Middle frontal gyrus (tissue), 1 donor: ENCODE results near the gene KDM4B.
"Not testable (repeated sequence)": the region's sequence is repeated elsewhere in the genome, so short reads cannot be mapped to it uniquely, and the experiment has no call there.

Source experiments
- DNase-seq: peaks from one replicate; pipeline ENCODE4 v3.0.0-alpha.2; 2015; ENCODE audit warnings: low spot score; ENCODE audit errors: extremely low spot score

Gene KDM4B

GRCh38 chr19:5195587-5195986 is 226.7 kb downstream of the KDM4B start:
- not testable (repeated sequence) for DNase-seq

- no peak for DNase-seq
Measured at GRCh38 chr19:5196832-5197231, 227.9 kb downstream of the KDM4B start.

- no peak for DNase-seq
Measured at GRCh38 chr19:5200844-5201243, 231.9 kb downstream of the KDM4B start.

DNA sequence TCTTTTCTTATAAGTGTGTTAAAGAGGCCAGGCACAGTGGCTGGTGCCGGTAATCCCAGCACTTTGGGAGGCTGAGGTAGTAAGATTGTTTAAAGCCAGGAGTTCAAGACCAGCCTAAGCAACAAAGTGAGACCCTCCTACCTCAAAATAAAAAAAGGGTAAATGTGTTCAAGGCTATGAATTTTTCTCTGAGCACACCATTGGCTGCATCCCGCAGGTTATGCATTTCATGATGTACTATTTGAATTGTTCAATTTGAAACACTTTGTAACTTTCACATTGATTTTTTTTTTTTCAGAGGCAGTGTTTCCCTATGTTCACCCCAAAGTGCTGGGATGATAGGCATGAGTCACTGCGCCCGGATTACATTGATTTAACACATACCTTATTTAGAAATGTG is 233.6 kb downstream of the KDM4B start:
- no peak for DNase-seq
